K562 (cell line): ENCODE measurements around the gene STIL. TPM values are rescaled to one million over a fixed set of nuclear protein-coding genes. Genes with fewer than 3 reads are reported as not detected.

ENCODE experiments used
- ASH1L ChIP-seq: fragments of 450-650 bp; IDR thresholded peaks from 2 replicates; pipeline ENCODE4 v1.6.1; 2018; ENCODE audit warnings: borderline replicate concordance, mild to moderate bottlenecking, low read depth; ENCODE audit not compliant: partially characterized antibody
- BRCA1 ChIP-seq, 2 experiments: fragments of 450-650 bp in 1 of 2; sonication (generic) in 1 of 2; formaldehyde crosslinking in 1 of 2; IDR thresholded peaks; 2 replicates each; pipeline versions ENCODE4 v1.5.0 to v1.6.1; 2017 to 2020; ENCODE audit warnings: mild to moderate bottlenecking in 1 of 2, missing genetic modification reagents in 1 of 2
- CBFA2T3 ChIP-seq: fragments of 450-650 bp; IDR thresholded peaks from 2 replicates; pipeline ENCODE4 v1.6.1; 2017
- CEBPB ChIP-seq: fragments of 450-650 bp; IDR thresholded peaks from 2 replicates; pipeline ENCODE4 v1.6.1; 2016; ENCODE audit warnings: missing genetic modification characterization, missing compliant biosample characterization
- ETV1 ChIP-seq: fragments of 450-650 bp; conservative IDR thresholded peaks from 2 replicates; pipeline ENCODE4 v1.6.1; 2016; ENCODE audit warnings: missing genetic modification characterization, control low read depth, low read depth, missing compliant biosample characterization
- HDAC6 ChIP-seq: IDR thresholded peaks from 2 replicates; pipeline ENCODE4 v1.6.1; 2012; ENCODE audit warnings: low read depth, mild to moderate bottlenecking, control low read depth, inconsistent platforms, low read length, moderate library complexity
- LARP7 ChIP-seq: fragments of 450-650 bp; IDR thresholded peaks from 2 replicates; pipeline ENCODE4 v1.6.1; 2016
- NFATC3 ChIP-seq: fragments of 450-650 bp; IDR thresholded peaks from 2 replicates; pipeline ENCODE4 v1.6.1; 2017; ENCODE audit warnings: mild to moderate bottlenecking
- NUFIP1 ChIP-seq: fragments of 450-650 bp; IDR thresholded peaks from 2 replicates; pipeline ENCODE4 v1.6.1; 2018; ENCODE audit not compliant: partially characterized antibody
- PCBP1 ChIP-seq: fragments of 200-400 bp; formaldehyde crosslinking; IDR thresholded peaks from 2 replicates; pipeline ENCODE4 v1.6.1; 2018; ENCODE audit warnings: mild to moderate bottlenecking, low read depth, low read length; ENCODE audit not compliant: poor library complexity, severe bottlenecking
- PHTF2 ChIP-seq: fragments of 250-450 bp; sonication (Bioruptor Pico); IDR thresholded peaks from 2 replicates; pipeline ENCODE4 v1.5.0; 2021; ENCODE audit warnings: mild to moderate bottlenecking
- PYGO2 ChIP-seq: fragments of 450-650 bp; IDR thresholded peaks from 2 replicates; pipeline ENCODE4 v1.6.1; 2016; ENCODE audit warnings: mild to moderate bottlenecking, missing genetic modification characterization, moderate library complexity, missing compliant biosample characterization
- RBBP5 ChIP-seq: fragments of 200-600 bp; sonication (generic); IDR thresholded peaks from 2 replicates; pipeline ENCODE4 v1.6.1; 2012; ENCODE audit warnings: borderline replicate concordance, mild to moderate bottlenecking, low read length, control low read depth, inconsistent platforms; ENCODE audit not compliant: insufficient read depth, poor library complexity, severe bottlenecking
- RBM15 ChIP-seq: fragments of 200-400 bp; formaldehyde crosslinking; IDR thresholded peaks from 2 replicates; pipeline ENCODE4 v1.6.1; 2018; ENCODE audit warnings: mild to moderate bottlenecking, low read length, moderate library complexity; ENCODE audit not compliant: insufficient read depth
- RFX5 ChIP-seq: IDR thresholded peaks from 2 replicates; pipeline ENCODE4 v1.6.1; 2011; ENCODE audit warnings: low read depth, mild to moderate bottlenecking, improper control_type of control experiment, low read length
- SIX5 ChIP-seq, 2 experiments: IDR thresholded peaks; 2 replicates each; pipeline ENCODE4 v1.6.1; 2011; ENCODE audit warnings: low read length in 2 of 2, borderline replicate concordance in 1 of 2, low read depth in 1 of 2, mild to moderate bottlenecking in 1 of 2, moderate library complexity in 1 of 2; ENCODE audit not compliant: insufficient read depth in 1 of 2
- TRIM24 ChIP-seq, 2 experiments: fragments of 450-650 bp; IDR thresholded peaks; 2 replicates each; pipeline ENCODE4 v1.6.1; 2016
- WHSC1 ChIP-seq: IDR thresholded peaks from one replicate; pipeline ENCODE4 v1.6.1; 2012; ENCODE audit warnings: low read length, control low read depth, inconsistent platforms
- ZBED1 ChIP-seq: IDR thresholded peaks from 2 replicates; pipeline ENCODE4 v1.6.1; 2014
- ZFP1 ChIP-seq: fragments of 450-650 bp; formaldehyde crosslinking; IDR thresholded peaks from 2 replicates; pipeline ENCODE4 v1.4.0; 2020; ENCODE audit warnings: mild to moderate bottlenecking, mixed read lengths
- ZNF347 ChIP-seq: fragments of 450-650 bp; formaldehyde crosslinking; IDR thresholded peaks from 2 replicates; pipeline ENCODE4 v1.4.0; 2020; ENCODE audit warnings: low read depth, mild to moderate bottlenecking, moderate library complexity
- polyA plus RNA-seq, 8 experiments: library from polyadenylated mRNA; depleted of rRNA in 4 of 8; stranded (reverse) in 5 of 8; unstranded in 3 of 8; fragments of >200 nt; fragmentation: Nextera tagmentation in 2 of 8; fragmentation: Illumina TruSeq in 1 of 8; extraction: Ambion mirVana in 2 of 8; extraction: Trizol in 1 of 8; gene quantifications; 2 replicates each; pipeline versions ENCODE4 v1.2.1 to v1.2.3, GENCODE V29; 2011 to 2014; ENCODE audit warnings: inconsistent platforms in 1 of 8, missing spikeins in 1 of 8
- total RNA-seq, 7 experiments: library from RNA; depleted of rRNA in 6 of 7; stranded (reverse); fragments of >200 nt in 6 of 7; fragmentation: Illumina TruSeq in 2 of 7; extraction: Trizol in 2 of 7; gene quantifications; 2 replicates each; pipeline versions ENCODE4 v1.2.1 to v1.2.3, GENCODE V29; 2011 to 2021; ENCODE audit warnings: low replicate concordance in 1 of 7
- TF ChIP-seq, protein P1 (sequence below): fragments of 250-450 bp; sonication (Bioruptor Pico); IDR thresholded peaks from 2 replicates; pipeline ENCODE4 v1.5.0; 2021
- TF ChIP-seq, protein P2 (sequence below): fragments of 450-650 bp; IDR thresholded peaks from 2 replicates; pipeline ENCODE4 v1.7.0; 2016; ENCODE audit warnings: borderline replicate concordance

Gene STIL
- total and polyA plus RNA-seq, 9 of the 15 experiments (the other 6 are each of a cell fraction or from before 2014, with no cell fraction given): 10.5 to 77.4 (median 39.6) TPM

- TF ChIP-seq, protein P1, sequence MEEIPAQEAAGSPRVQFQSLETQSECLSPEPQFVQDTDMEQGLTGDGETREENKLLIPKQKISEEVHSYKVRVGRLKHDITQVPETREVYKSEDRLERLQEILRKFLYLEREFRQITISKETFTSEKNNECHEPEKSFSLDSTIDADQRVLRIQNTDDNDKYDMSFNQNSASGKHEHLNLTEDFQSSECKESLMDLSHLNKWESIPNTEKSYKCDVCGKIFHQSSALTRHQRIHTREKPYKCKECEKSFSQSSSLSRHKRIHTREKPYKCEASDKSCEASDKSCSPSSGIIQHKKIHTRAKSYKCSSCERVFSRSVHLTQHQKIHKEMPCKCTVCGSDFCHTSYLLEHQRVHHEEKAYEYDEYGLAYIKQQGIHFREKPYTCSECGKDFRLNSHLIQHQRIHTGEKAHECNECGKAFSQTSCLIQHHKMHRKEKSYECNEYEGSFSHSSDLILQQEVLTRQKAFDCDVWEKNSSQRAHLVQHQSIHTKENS: no peak
- TF ChIP-seq RBBP5 (no peak), TRIM24 (IDR thresholded peaks at IDR 0.05) (peak; percentile 62 to 82), ZBED1 (peak; percentile 92), CEBPB (tag) (no peak), ZNF347 (CRISPR knock-in tag) (no peak), RFX5 (no peak), ETV1 (tag) (no peak; the same call in 1 of the 2 replicates), HDAC6 (no peak), PHTF2 (CRISPR knock-in tag) (no peak), PCBP1 (no peak), PYGO2 (tag) (no peak), NFATC3 (no peak), RBM15 (no peak), SIX5 (IDR thresholded peaks at IDR 0.05; ENCODE audit: borderline replicate concordance in 1 of 2, insufficient read depth in 1 of 2, low read depth in 1 of 2, low read length in 2 of 2) (no peak), LARP7 (peak; percentile 69), CBFA2T3 (peak; percentile 99), ZFP1 (CRISPR knock-in tag) (no peak), WHSC1 (no peak), BRCA1 (IDR thresholded peaks at IDR 0.05) (no peak), BRCA1 (CRISPR knock-in tag; IDR thresholded peaks at IDR 0.05) (no peak), NUFIP1 (no peak), ASH1L (no peak)
- TF ChIP-seq, protein P2, sequence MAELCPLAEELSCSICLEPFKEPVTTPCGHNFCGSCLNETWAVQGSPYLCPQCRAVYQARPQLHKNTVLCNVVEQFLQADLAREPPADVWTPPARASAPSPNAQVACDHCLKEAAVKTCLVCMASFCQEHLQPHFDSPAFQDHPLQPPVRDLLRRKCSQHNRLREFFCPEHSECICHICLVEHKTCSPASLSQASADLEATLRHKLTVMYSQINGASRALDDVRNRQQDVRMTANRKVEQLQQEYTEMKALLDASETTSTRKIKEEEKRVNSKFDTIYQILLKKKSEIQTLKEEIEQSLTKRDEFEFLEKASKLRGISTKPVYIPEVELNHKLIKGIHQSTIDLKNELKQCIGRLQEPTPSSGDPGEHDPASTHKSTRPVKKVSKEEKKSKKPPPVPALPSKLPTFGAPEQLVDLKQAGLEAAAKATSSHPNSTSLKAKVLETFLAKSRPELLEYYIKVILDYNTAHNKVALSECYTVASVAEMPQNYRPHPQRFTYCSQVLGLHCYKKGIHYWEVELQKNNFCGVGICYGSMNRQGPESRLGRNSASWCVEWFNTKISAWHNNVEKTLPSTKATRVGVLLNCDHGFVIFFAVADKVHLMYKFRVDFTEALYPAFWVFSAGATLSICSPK: peak; percentile 91; the same call in 1 of the 2 replicates
Measured at GRCh38 chr1:47232187-47232874, 81.6 kb downstream of the STIL start, which contains the start of gene TAL1 (continued).
